GM18951 (cell line): ENCODE data around the gene ELAVL1.

Source experiments
- POLR2A ChIP-seq: IDR thresholded peaks from 4 replicates; pipeline ENCODE4 v1.6.1; 2011; ENCODE audit warnings: mild to moderate bottlenecking; ENCODE audit not compliant: insufficient read length, insufficient read depth; ENCODE audit errors: extremely low read depth
- in situ Hi-C: fragments of 300-500 bp; cut with MboI; formaldehyde crosslinking; loops from one replicate; pipeline ENCODE4 v1.12.0; 2022; ENCODE audit warnings: low sequenced_read_pairs, mixed read lengths, inconsistent platforms; ENCODE audit not compliant: unreplicated experiment

The ELAVL1 gene

DNA sequence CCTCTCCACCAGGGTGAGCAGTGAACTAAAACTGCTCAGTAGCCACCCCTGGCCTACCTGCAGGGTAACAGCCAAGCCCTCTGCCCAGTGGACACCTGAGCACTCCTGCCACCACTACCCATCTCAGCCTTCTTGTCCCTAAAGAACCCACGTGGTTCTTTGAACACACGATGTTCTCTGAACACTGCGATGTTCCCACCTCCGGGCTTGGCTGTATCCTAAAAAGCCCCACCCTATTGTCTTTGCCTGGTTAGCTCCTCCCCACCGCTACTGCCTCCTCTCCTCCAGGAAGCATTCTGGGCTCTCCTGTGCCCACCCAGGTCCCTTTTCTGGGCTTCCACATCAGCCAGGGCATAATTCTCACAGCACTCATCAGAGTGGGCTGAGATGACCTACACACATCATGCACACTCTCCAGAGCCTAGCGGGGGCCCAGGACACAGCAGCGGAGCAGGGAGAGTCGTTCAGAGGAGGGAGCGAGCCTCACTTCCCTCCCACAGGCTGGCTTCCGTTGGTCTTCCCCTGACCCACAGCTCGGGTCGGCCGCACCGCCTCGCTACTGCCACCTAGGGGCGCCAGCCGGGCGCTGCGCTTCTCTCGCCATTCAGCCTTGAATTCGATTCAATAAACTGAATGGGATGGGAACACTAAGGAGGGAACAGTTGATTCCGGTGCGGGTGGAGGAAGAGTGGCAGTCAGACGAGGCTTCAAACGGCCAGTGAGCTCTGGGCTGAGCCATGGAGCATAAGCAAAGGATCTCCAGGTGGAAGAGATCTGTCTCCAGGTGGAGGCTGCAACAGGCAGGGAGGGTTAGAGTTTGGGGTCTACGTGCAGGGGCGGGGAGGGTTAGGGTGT, 3.2 kb downstream of the ELAVL1 start:
- in situ Hi-C loops: loop anchor here (25.0 kb wide), 1 partner anchor 260 kb away; no protein-coding TSS in a partner anchor
- TF ChIP-seq POLR2A: peak; percentile 25

DNA sequence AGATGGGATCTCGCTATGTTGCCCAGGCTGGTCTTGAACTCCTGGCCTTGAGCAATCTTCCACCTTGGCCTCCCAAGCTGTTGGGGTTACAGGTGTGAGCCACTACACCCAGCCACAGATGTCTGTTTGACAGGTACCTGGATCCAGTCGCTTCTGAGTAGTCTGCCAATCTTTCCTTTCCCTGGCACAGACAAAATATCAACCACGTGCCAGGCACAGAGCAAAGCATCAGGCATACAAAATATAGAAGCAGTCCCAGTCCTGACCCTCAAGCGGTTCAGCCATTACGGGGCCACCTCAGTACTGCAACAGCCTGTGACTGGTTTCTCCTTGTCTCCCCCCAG, 3.8 kb downstream of the ELAVL1 start:
- in situ Hi-C loops: loop anchor here (25.0 kb wide), 1 partner anchor 261 kb away; no protein-coding TSS in a partner anchor
- TF ChIP-seq POLR2A: no peak

DNA sequence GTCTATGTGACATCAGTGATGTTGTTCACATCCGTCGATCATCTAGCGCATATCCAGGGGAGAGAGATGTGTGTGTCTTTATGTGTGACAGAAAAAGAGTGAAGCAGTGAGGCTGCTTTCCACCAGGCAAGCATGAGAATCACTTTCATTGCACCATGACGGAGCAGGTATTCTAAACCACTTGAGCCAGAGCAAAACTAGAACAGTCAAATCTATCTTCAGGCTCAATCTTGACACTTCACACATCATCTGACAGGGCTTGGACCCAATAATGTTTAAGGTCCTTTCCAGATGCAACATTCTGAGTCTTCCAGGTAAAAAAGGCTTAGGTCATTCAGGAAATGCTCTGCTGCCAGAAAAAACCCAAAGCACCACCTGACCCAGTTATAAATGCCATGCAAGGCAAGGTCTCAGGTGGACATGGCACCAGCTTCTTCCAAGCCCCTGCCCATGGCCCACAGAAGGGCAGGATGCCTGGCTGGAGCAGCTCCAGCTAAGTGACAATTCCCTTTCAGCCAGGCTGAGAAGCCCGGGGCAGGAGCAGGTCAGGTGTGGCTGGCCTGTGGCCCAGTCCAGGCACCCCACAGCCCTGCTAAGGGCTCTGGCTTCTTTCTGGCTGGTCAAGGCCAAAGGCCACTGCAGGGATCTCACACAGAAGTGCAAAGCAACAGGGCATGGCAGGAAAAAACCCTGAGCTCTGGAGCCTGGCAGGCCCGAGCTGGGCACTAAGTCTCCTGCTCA, 5.0 kb downstream of the ELAVL1 start:
- in situ Hi-C loops: loop anchor here (25.0 kb wide), 1 partner anchor 262 kb away; no protein-coding TSS in a partner anchor
- no peak for TF ChIP-seq POLR2A

DNA sequence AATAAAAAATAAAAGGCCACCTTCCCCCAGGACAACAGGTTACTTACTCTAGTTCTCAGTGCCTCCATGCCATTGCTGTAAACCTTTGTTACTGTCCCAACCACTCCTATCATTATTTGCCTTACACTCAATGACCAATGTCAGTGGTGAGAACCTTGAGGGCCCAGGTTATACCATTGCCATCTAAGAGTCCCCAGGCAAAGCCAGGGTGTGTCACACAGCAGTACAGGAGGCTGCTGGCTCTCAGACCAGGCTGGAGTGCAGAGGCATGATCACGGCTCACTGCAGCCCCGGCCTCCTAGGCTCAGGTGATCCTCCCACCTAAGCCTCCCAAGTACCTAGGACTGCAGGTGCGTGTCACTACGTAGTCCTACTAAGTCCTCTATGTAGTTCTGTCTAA, 6.1 kb downstream of the ELAVL1 start:
- in situ Hi-C loops: no loop called here
- no peak for TF ChIP-seq POLR2A

DNA sequence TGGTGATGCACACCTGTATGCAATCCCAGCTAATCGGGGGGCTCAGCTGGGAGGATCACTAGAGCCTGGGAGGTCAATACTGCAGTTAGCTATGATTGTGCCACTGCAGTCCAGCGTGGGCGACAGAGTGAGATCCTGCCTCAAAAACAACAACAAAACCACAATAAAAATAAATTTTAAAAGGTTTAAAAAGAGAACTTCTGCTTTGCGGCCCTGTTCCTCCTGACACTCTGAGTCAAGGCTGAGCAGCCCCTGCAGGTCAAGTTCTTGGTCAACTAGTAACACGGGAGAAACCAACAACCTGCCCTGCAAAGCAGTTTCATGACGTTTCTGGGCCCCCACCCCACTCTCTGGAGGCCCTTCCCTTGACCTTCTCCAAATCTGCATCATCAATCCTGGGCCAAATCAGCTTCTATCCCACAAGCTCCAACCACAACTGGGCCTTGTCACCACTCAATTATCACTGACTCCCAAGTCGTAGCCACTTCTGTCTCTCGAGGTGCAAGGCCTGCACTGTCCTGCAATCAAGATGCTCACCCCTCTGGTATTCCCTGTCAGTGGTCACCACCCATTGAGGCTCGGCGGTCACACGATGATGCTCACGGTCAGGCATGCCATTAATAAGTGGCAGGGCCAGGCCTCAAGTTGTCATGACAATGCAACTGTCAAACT, 7.5 kb downstream of the ELAVL1 start:
- no peak for TF ChIP-seq POLR2A
- in situ Hi-C loops: no loop called here

DNA sequence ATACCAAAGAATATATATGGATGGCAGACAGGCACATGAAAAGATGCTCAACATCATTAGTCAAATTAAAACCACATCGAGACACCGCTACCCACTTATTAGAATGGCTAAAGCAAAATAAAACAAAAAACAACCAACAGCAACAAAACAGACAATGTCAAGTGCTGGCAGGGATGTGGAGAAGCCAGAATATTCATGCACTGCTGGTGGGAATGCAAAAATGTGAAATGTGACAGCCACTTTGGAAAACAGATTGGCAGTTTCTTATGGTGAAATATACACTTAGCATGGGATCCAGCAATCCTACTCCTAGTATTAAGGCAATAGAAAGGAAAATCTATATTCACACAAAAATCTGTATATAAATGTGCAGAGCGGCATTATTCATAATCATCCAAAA, 8.6 kb downstream of the ELAVL1 start:
- no peak for TF ChIP-seq POLR2A
- in situ Hi-C loops: no loop called here

DNA sequence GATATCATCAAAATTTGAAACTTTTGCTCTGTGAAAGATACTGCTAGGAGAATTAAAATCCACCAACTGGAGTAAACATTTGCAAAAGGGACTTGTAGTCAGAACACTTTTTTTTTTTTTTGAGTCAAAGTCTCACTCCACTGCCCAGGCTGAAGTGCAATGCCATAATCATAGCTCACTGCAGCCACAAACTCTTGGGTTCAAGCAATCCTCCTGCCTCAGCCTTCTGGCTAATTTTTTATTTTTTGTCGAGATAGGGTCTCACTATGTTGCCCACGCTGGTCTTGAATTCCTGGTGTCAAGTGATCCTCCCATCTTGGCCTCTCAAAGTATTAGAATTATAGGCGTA, 9.7 kb downstream of the ELAVL1 start:
- in situ Hi-C loops: no loop called here
- TF ChIP-seq POLR2A: no peak

DNA sequence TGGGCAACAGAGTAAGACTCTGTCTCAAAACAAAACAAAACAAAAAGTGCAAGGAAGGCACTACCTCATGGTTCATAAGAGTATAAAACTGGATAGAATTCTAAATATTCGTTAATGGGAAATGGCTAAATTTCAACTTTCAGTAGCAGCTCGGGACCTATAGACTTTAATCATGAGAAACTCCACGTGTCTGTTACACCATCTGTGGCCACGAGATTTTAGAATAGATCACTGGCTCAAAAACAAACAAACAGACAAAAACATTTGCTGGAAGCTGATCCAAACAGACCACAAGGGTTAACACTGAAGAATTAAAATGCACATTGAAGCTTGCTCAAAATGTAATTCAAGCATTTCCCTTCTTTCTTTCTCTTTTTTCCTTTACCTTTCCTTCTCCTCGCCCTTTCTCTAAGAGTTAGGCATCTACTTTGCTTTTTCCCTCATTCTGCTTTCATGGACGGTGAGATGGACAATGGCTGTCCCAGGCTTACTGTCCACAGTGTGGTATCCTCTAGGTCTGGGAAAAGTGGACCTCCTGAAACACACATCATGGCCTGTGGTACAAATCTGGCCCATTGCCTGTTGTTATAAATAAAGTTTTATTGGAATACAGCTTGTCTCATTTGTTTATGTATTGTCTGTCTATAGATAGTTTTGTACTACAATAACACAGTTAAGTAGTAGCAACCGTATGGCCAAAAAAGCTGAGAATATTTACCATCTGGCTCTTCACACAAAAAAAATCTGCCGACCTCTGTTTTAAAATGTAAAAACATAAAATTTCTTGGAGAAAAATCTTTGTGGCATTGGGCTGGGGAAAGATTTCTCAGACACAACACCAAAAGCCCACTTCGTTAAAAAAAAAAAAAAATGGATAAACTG, 10.3 kb downstream of the ELAVL1 start:
- in situ Hi-C loops: no loop called here

DNA sequence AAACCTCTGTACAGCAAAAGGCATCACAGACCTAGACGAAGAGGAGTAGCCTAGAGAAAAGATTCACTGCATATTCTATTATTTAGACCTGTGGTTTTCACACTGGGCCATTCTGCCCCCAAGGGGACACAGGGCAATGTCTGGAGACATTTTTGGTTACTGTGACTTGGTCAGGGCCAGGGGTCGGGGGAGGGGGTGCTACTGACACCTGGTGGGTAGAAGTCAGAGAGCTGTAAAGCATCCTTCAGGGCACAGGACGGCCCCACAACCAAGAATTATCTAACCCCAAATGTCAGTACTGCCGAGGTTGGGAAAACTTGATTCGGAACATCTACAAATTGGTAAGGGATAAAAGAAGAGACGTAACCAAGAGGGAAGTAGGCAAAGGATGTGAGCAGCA, 11.3 kb downstream of the ELAVL1 start:
- in situ Hi-C loops: no loop called here
- TF ChIP-seq POLR2A: no peak

More for the DNA sequence above, 10.3 kb downstream of the ELAVL1 start:
- TF ChIP-seq POLR2A: no peak

DNA sequence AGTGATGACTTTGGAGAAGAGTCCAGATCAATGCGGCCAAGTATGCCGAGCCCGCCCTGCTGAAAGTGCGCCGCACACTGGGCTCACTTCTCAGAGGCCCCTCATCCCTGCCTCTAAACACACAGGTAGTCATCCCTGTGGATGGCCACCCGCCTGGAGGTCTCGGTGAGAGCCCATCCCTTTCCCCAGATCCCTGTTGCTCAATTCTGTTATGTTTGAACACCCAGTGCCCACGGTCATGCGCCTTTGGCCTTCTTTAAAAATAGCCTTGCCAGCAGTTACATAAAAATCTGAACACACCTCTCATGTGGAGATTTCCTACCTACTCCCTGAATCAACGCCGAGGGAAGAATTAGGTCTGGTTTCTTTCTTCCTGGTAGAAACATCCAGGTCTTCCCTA, 11.9 kb downstream of the ELAVL1 start:
- in situ Hi-C loops: no loop called here
- no peak for TF ChIP-seq POLR2A

DNA sequence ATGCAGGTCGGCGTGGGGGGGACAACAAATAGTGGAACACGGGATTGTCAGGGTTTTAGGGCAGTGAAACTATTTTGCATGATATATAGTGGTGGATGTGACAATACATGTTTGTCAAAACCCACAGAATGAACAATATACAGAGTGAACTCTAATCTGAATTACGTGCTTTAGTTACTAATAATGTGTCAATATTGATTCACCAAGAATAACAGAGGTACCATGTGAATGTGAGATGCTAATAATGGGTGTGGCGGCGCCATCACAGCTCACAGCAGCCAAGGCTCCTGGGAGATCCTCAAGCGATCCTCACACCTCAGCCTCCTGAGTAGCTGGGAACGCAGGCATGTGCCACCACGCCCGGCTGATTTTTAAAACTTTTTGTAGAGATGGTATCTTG, 12.9 kb downstream of the ELAVL1 start:
- TF ChIP-seq POLR2A: no peak
- in situ Hi-C loops: no loop called here

DNA sequence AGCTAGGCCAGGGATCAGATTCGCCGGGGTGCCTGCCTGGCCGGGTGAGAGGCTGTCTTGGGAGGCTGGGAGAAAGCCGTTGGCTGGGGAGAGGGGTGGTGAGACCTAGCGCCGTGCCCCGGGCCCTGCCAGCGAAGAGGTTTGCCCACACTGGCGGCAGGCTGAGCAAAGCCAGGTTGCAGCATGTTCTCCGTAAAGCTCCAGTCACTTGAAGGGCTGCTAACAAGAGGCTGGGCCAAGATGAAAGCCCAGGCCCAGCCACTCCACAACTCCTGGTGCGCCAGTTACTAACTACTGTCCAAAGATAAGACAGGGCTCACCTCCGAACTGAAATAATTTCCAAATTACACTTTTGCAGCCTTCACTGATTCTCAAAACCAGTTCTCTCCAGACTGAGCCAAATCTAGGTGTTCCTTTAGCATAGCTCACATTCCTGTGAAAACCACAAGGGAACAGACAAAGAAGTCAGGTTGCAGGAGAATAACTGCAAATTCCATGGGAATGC, 16.3 kb downstream of the ELAVL1 start:
- no peak for TF ChIP-seq POLR2A
- in situ Hi-C loops: no loop called here
